Activated CD8-positive, alpha-beta T cell treated with anti-CD3 and anti-CD28 coated beads, Interleukin-2, amount 10 ng/mL, durations not matched to agents 7 days and 5 days (primary cell): ENCODE data around the gene NDST1. TPM values are rescaled to one million over a fixed set of nuclear protein-coding genes. Genes with fewer than 3 reads are reported as not detected.

Experiments used
- ATAC-seq: fragments of 150-1000 bp; cut with Tn5 transposase; one replicate; pipeline ENCODE4 v1.10.0; 2021; ENCODE audit warnings: moderate library complexity
- CTCF ChIA-PET: fragments of 350-600 bp; sonication (Branson Sonifier 250); formaldehyde crosslinking; loops from one replicate; lab custom pipeline; 2021; ENCODE audit warnings: antibody characterized with exemption; lab: Charles Lee
- POLR2A ChIA-PET: fragments of 350-600 bp; sonication (Branson Sonifier 250); formaldehyde crosslinking; loops from one replicate; lab custom pipeline; 2021; ENCODE audit warnings: antibody characterized with exemption; lab: Charles Lee
- DNase-seq: peaks from one replicate; pipeline ENCODE4 v3.0.0-alpha.2; 2020
- H3K27ac Mint-ChIP-seq: one replicate; pipeline ENCODE4 v1.8.0; 2021; ENCODE audit warnings: mild to moderate bottlenecking, mixed read lengths
- H3K27me3 Mint-ChIP-seq: one replicate; pipeline ENCODE4 v1.8.0; 2021; ENCODE audit warnings: low read depth, mixed read lengths
- H3K36me3 Mint-ChIP-seq: one replicate; pipeline ENCODE4 v1.8.0; 2021; ENCODE audit warnings: low read depth, mixed read lengths
- H3K4me1 Mint-ChIP-seq: one replicate; pipeline ENCODE4 v1.8.0; 2021; ENCODE audit warnings: low read depth, mixed read lengths
- H3K4me3 Mint-ChIP-seq: one replicate; pipeline ENCODE4 v1.8.0; 2021; ENCODE audit warnings: mild to moderate bottlenecking, mixed read lengths
- H3K9me3 Mint-ChIP-seq: one replicate; pipeline ENCODE4 v1.8.0; 2022; ENCODE audit warnings: mixed read lengths; ENCODE audit not compliant: insufficient read depth
- total RNA-seq, 2 experiments: library from RNA; stranded (reverse); gene quantifications; one replicate each; pipeline ENCODE4 v1.2.3, GENCODE V29; 2021

Gene NDST1
- total RNA-seq, 2 experiments from 2014 or later: 0.63 TPM

DNA sequence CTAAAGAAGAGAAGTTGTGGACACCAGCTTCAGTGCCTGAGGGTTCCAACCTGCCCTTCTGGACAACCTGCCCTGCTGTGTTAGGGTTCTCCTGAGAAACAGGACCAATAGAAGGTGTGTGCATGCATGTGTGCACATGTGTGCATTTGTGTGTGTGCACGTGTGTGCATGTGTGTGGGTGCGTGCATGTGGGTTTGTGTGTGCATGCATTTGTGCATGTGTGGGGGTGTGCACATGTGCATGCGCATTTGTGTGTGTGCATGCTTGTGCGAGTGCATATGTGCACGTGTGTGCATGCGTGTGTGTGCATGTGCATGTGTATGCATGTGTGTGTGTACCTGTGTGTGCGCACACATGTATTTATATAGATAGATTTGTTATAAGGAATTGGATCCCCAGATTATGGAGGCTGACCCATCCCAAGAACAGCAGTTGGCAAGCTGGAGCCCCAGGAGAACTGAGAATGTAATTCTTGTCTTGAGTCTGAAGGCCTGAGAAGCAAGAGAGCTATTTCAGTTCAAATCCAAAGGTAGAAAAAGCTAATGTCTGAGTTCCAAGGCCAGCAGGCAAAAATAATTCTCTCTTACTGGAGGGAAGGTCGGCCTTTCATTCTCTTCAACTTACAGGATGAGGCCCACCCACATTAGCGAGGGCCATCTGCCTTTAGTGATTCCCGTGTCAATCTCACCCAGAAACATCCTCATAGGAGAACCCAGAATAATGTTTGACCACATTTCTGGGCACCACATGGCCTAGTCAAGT, 69.6 kb downstream of the NDST1 start:
- CTCF ChIA-PET: no interaction called here
- ATAC-seq: no peak
- Mint-ChIP-seq H3K9me3 (no peaks in the 10 kb centered on the region), H3K4me1 (no peaks in the 10 kb centered on the region), H3K36me3 (no peaks in the 10 kb centered on the region), H3K4me3 (no peak overlapping the region), H3K27me3 (peaks cover 5% of the 10 kb centered on the region), H3K27ac (no peak overlapping the region)
- POLR2A ChIA-PET: no interaction called here
- no peak for DNase-seq

DNA sequence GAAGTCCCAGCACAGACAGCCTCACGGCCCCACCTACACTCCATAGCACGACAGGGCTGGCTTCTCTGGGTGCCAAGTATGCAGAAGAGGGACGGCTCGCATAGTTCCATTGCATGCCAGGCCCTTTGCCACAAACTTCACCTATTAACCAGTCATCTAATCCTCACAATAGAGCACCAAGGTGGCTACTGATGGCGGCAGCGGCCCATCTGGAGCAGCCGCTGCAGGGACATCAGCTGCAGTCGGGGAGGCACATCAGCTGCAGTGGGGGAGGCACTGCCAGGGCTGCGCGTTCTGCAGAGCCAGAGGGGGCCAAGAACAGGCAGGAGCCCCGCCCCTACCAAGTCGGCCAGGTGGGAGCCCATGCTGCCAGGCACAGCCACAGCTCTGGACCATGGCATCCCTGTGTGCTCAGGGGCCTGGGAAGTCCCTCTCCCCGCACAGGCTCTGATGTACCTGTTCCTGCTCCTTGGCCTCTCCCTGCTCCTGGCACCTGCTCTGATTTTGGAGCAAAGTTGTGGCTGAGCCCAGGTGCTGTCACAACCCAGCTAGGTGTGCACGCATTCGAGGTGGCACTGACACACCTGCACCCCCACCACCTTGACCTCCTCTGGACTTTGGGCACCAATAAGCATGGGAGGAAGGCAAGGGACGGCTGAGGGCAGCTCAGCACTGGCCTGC, 71.0 kb downstream of the NDST1 start:
- no peak for ATAC-seq
- no peak for DNase-seq
- H3K27ac Mint-ChIP-seq: no peak overlapping the region
- ChIA-PET CTCF (no interaction called here), POLR2A (no interaction called here)
- H3K36me3 Mint-ChIP-seq: no peaks in the 10 kb centered on the region
- peaks cover 13% of the 10 kb centered on the region for H3K27me3 Mint-ChIP-seq
- H3K9me3 Mint-ChIP-seq: no peaks in the 10 kb centered on the region
- H3K4me3 Mint-ChIP-seq: no peak overlapping the region
- no peaks in the 10 kb centered on the region for H3K4me1 Mint-ChIP-seq

DNA sequence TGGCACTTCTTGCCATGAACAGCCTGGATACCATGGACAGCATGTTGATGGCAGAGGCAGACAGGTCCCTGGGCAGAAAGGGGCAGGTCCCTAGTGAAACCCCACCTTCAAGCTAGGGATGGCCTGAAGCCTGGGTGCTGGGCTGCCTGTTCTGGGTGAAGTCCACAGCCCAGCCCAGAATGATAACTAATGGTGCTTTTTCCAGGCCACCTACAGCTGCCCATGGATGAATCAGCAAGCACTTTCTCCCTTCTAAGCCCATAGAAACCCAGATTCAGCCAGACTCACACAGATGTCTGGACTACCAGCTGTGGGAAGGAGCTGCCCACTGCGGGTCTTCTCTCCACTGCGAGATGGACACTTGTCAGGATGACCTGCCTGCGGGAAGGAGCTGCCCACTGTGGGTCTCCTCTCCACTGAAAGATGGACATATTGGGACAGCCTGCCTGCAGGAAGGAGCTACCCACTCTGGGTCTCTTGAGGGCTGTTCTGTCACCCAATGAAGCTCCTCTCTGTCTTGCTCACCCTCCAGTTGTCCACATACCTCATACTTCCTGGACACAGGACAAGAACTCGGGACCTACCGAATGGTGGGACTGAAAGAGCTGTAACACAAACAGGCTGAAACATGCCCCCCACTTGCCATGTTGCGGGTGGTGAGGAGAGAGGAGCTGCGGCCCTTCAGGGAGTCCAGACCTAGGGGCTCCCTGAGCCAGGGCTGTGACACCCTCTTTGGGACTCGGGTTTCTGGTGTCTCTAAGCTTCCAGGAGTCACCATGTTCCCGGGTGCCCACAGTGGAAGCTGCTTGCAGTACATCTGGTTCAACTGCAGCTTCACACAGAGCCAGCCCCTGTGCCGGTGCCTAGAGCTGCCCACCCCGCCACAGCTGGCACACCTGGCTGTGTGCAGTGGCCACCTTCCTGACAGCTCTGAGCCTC, 71.8 kb downstream of the NDST1 start:
- Mint-ChIP-seq H3K4me3 (no peak overlapping the region), H3K36me3 (no peaks in the 10 kb centered on the region), H3K4me1 (no peaks in the 10 kb centered on the region), H3K9me3 (no peaks in the 10 kb centered on the region), H3K27ac (no peak overlapping the region), H3K27me3 (peaks cover 13% of the 10 kb centered on the region)
- ChIA-PET CTCF (interaction anchor here (1.0 kb wide), 1 partner anchor 19 kb away, joined by 3 read pairs; no protein-coding TSS in a partner anchor), POLR2A (no interaction called here)
- no peak for ATAC-seq
- DNase-seq: no peak

DNA sequence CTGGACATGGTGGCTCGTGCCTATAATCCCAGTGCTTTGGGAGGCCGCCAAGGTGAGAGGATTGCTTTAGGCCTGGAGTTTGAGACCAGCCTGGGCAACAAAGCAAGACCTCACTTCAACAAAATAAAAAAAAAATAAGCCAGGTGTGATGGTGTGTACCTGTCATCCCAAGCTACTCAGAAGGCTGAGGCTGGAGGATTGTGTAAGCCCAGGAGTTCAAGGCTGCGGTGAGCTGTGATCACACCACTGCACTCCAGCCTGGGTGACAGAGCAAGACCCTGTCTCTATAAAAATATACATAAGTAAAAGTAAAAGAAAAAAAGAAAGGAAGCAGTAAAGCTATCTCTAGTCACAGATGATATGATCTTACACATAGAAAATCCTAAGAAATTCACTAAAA, 73.0 kb downstream of the NDST1 start:
- ChIA-PET POLR2A (no interaction called here), CTCF (no interaction called here)
- no peaks in the 10 kb centered on the region for H3K4me1 Mint-ChIP-seq
- no peaks in the 10 kb centered on the region for H3K9me3 Mint-ChIP-seq
- H3K27ac Mint-ChIP-seq: no peak overlapping the region
- H3K36me3 Mint-ChIP-seq: no peaks in the 10 kb centered on the region
- DNase-seq (no peak), ATAC-seq (no peak)
- peaks cover 13% of the 10 kb centered on the region for H3K27me3 Mint-ChIP-seq
- H3K4me3 Mint-ChIP-seq: no peak overlapping the region

DNA sequence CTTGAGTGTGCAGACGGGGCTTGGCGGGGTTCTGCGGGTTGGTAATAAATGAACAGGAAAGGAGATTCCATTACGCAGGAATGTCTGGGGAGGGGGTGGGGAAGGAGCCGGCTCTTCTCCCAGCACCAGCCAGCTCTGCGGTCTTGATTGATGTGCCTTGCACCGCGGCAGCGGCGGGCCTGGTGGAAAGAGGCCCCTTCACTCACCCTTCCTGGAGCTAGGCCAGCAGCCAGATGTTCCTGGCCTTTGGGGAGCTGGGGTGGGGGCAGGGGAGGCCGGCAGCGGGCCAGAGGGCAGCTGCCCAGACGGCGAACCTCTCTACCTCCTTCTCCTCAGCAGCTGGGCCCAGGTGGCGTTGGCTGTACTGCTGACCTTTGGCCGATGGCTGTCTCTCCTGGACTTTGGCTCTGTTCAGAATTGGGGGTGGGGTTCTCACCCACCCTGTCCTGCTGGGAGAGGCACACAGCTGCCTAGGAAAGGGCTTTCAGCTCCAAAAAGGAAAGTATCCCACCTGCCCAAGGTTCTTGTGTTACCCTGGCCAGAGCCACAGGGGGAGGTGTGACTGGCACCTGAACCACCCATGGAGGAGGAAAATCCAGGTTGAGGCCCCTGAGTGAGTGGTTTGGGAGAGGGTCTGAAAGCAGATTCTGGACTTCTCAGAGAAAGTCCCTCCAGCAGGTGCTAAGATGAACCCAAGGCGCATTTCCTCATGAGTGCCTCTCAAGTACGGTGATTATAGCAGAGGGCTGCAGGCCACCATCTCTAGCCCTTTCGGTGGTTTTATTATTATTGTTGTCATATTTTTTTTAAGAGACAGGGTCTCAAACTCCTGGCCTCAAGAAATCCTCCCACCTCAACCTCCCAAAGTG, 74.5 kb downstream of the NDST1 start:
- H3K27ac Mint-ChIP-seq: no peak overlapping the region
- no peak overlapping the region for H3K4me3 Mint-ChIP-seq
- no peak for ATAC-seq
- H3K9me3 Mint-ChIP-seq: no peaks in the 10 kb centered on the region
- H3K27me3 Mint-ChIP-seq: peaks cover 13% of the 10 kb centered on the region
- no peaks in the 10 kb centered on the region for H3K36me3 Mint-ChIP-seq
- H3K4me1 Mint-ChIP-seq: no peaks in the 10 kb centered on the region
- POLR2A ChIA-PET: no interaction called here
- CTCF ChIA-PET: interaction anchor here (1.1 kb wide), 1 partner anchor 264 kb away, joined by 3 read pairs; the partner anchor contains the start of gene IRGM
- DNase-seq: no peak

DNA sequence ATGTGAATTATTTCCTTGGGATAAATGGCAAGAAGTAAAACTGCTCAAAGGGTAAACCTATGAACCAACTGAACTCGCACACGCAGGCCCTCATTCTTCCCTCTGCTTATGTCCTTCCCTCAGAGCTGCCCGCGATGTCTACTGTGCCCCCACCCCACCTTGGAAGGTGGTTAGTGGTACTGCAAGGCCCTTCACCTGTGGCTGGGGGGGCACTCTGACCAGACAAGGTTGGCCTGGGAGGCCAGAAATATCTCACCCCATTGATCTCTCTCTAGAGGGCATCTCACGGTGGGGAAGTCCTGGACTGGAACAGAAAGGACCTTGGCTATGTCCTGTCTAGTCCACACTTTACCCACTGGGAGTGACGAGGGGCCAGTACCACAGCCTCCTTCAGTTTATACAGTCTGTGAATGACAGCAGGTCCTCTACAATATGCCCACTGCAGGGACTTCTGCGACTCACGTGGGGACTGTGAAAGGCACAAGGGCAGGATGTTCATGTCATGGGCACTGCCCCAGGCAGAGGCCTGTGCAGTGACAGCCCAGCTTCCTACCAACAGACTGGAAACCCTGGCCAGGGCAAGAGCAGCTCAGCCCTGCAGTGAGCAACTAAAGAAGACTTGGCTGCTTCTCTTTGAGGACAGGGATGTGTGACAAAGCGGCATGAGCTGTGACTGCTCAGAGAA, 75.8 kb downstream of the NDST1 start:
- Mint-ChIP-seq H3K4me3 (no peak overlapping the region), H3K27ac (no peak overlapping the region), H3K4me1 (no peaks in the 10 kb centered on the region), H3K27me3 (peaks cover 13% of the 10 kb centered on the region), H3K36me3 (no peaks in the 10 kb centered on the region), H3K9me3 (no peaks in the 10 kb centered on the region)
- ChIA-PET POLR2A (no interaction called here), CTCF (interaction anchor here (0.8 kb wide), 1 partner anchor 39 kb away, joined by 3 read pairs; no protein-coding TSS in a partner anchor)
- ATAC-seq: no peak
- DNase-seq: no peak

DNA sequence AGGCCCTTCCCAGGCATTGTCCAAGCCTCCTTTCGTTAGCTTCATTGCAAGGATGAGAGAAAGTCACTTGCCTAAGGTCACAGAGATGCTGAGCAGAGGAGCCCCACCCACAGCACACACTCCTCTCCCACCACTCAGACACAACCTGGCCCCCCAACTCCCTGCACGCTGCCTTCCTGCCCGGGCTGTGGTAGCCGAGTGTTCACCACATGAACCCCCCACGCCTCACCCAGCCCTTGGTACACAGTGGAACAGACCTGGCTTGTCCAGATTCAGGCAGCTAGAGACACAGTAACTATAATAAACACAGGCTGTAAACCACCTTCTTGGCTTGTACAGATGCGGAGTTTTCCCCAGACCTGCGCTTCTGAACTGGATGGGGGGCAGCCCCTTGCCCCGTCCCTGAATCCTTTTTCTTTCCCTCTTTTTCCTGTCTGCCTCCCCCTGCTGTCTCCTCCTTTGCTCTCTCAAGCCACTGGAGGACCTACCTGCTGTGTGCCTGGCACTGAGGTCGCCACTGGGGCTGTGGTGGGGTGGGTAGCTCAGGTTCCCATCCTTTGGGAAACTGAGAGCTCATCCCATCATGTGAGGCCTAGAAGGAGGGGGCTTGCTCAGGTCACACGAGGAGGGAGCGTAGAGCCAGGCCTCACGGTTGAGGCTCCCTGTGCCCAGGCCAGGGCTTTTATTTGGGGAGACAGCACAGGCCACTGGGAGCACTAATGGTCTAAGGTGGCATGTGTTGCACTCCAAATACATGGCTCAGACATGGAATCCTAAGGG, 76.8 kb downstream of the NDST1 start:
- CTCF ChIA-PET: interaction anchor here (0.8 kb wide), 2 partner anchors 40 to 262 kb away, joined by 3 read pairs; partner anchors contain the start of gene IRGM
- POLR2A ChIA-PET: no interaction called here
- no peaks in the 10 kb centered on the region for H3K9me3 Mint-ChIP-seq
- H3K27me3 Mint-ChIP-seq: peaks cover 13% of the 10 kb centered on the region
- H3K4me3 Mint-ChIP-seq: no peak overlapping the region
- no peaks in the 10 kb centered on the region for H3K4me1 Mint-ChIP-seq
- ATAC-seq (no peak), DNase-seq (no peak)
- no peak overlapping the region for H3K27ac Mint-ChIP-seq
- no peaks in the 10 kb centered on the region for H3K36me3 Mint-ChIP-seq

DNA sequence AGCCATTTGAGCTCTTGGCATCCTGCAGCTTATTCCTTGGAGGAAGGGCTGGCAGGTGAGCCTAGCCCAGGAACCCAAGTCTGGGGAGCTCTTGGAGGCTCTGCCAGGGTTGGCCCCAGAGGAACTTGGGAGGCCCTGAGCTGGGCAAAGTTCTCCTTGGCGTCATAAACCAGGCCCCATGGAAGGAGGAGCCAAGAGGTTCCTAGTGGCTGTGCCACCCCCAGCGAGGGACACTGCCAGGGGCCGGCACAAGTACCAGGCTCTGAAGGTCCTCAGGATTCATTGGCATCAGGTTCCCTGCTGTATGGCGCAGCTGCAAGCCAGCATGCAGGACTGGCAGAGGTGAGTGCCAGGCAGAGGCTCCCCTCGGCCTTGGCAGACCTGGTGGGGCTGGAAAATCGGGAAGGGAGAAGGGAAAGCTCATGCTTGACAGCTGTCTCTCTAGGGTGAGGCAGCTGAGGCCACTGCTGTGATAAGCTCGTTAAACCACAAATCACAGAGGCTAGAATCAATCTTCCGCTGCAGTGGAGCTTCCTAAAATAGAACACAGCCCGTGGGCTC, 77.9 kb downstream of the NDST1 start:
- H3K4me1 Mint-ChIP-seq: no peaks in the 10 kb centered on the region
- H3K27me3 Mint-ChIP-seq: peaks cover 13% of the 10 kb centered on the region
- ATAC-seq (no peak), DNase-seq (no peak)
- no peak overlapping the region for H3K4me3 Mint-ChIP-seq
- no peaks in the 10 kb centered on the region for H3K9me3 Mint-ChIP-seq
- CTCF ChIA-PET: no interaction called here
- POLR2A ChIA-PET: no interaction called here
- H3K27ac Mint-ChIP-seq: no peak overlapping the region
- no peaks in the 10 kb centered on the region for H3K36me3 Mint-ChIP-seq

DNA sequence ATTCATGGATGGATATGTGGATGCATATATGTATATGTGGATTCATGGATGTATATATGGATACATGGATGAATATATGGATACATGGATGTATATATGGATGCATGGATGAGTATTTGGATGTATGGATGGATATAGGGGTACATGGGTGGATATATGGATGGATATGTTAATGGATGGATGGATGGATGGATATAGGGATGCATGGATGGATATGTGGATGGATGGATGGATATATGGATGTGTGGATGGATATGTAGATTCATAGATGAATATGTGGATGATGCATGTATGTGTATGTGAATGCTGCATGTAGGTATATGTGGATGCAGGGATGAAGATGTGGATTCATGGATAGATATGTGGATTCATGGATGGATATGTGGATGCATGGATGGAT, 79.1 kb downstream of the NDST1 start:
- ATAC-seq (no peak), DNase-seq (no peak)
- no peak overlapping the region for H3K27ac Mint-ChIP-seq
- H3K4me3 Mint-ChIP-seq: no peak overlapping the region
- no peaks in the 10 kb centered on the region for H3K36me3 Mint-ChIP-seq
- H3K27me3 Mint-ChIP-seq: peaks cover 9% of the 10 kb centered on the region
- no peaks in the 10 kb centered on the region for H3K4me1 Mint-ChIP-seq
- POLR2A ChIA-PET: no interaction called here
- H3K9me3 Mint-ChIP-seq: no peaks in the 10 kb centered on the region
- CTCF ChIA-PET: interaction anchor here (0.6 kb wide), 1 partner anchor 279 kb away, joined by 3 read pairs; no protein-coding TSS in a partner anchor
